GM12878 (cell line): ENCODE data around the gene CBARP. TPM values are rescaled to one million over a fixed set of nuclear protein-coding genes. Genes with fewer than 3 reads are reported as not detected.

Experiments used
- ATAC-seq: fragments of 200-7000 bp; cut with Tn5 transposase; 3 replicates; pipeline ENCODE4 v1.9.1; 2020; ENCODE audit warnings: mild to moderate bottlenecking, moderate library complexity
- BruUV-seq: library from RNA; stranded (reverse); fragments of 400-500 nt; replicated peaks from 2 replicates; lab custom pipeline; 2021; lab: Mats Ljungman, UMichigan
- CTCF ChIA-PET: fragments of 300-600 bp; sonication (Branson Sonifier 250); formaldehyde crosslinking; extraction: SDS; loops from one replicate; lab custom pipeline; 2021; ENCODE audit warnings: inconsistent platforms; lab: Yijun Ruan, JAX
- POLR2A ChIA-PET: fragments of 350-600 bp; formaldehyde crosslinking; extraction: SDS; loops from one replicate; lab custom pipeline; 2021; ENCODE audit warnings: inconsistent platforms; lab: Charles Lee
- RAD21 ChIA-PET: fragments of 300-600 bp; sonication (Branson Sonifier 250); formaldehyde crosslinking; loops from one replicate; lab custom pipeline; 2023; ENCODE audit warnings: antibody characterized with exemption; ENCODE audit not compliant: unreplicated experiment; lab: Charles Lee
- SMC1A ChIA-PET: fragments of 300-600 bp; sonication (Branson Sonifier 250); formaldehyde crosslinking; loops from one replicate; lab custom pipeline; 2023; ENCODE audit not compliant: unreplicated experiment, uncharacterized antibody; lab: Charles Lee
- DNase-seq: peaks from one replicate; pipeline ENCODE4 v3.0.0-alpha.2; 2011; ENCODE audit warnings: low read depth, low spot score
- FAIRE-seq: peaks from 3 replicates; lab custom pipeline; 2011; peaks lifted over from hg19 to GRCh38; lab: Jason Lieb, UNC
- H2AFZ ChIP-seq: 2 replicates; pipeline ENCODE4 v1.6.0; 2011; ENCODE audit warnings: low read depth, low read length, control low read depth; ENCODE audit not compliant: control insufficient read depth
- H3K27ac ChIP-seq: 2 replicates; pipeline ENCODE4 v1.5.1; 2011; ENCODE audit warnings: control low read depth; ENCODE audit not compliant: control insufficient read depth, insufficient read depth
- H3K27me3 ChIP-seq, 2 experiments: replicated peaks in 1 of 2; 2 replicates each; pipeline versions ENCODE4 v1.6.0 to v1.6.1; 2011; ENCODE audit warnings: low read length in 1 of 2; ENCODE audit not compliant: control insufficient read depth in 2 of 2, insufficient read depth in 2 of 2
- H3K36me3 ChIP-seq, 2 experiments: 2 replicates each; pipeline ENCODE4 v1.5.1; 2011; ENCODE audit warnings: low read length in 1 of 2; ENCODE audit not compliant: control insufficient read depth in 2 of 2, insufficient read depth in 2 of 2
- H3K4me1 ChIP-seq: 2 replicates; pipeline ENCODE4 v1.6.1; 2011; ENCODE audit warnings: mild to moderate bottlenecking, low read length, moderate library complexity, mixed read lengths; ENCODE audit not compliant: control insufficient read depth, insufficient read depth
- H3K4me2 ChIP-seq: 2 replicates; pipeline ENCODE4 v1.6.0; 2011; ENCODE audit warnings: control low read depth; ENCODE audit not compliant: control insufficient read depth, insufficient read depth
- H3K4me3 ChIP-seq: fragments of 200-600 bp; sonication (generic); 2 replicates; pipeline ENCODE4 v1.5.1; 2016
- H3K79me2 ChIP-seq: 2 replicates; pipeline ENCODE4 v1.6.0; 2011; ENCODE audit warnings: low read length; ENCODE audit not compliant: control insufficient read depth, insufficient read depth
- H3K9ac ChIP-seq: 2 replicates; pipeline ENCODE4 v1.8.0; 2011; ENCODE audit warnings: low read length, control low read depth, mixed read lengths; ENCODE audit not compliant: control insufficient read depth, insufficient read depth
- H3K9me3 ChIP-seq: replicated peaks from 3 replicates; pipeline ENCODE4 v1.5.1; 2011; ENCODE audit warnings: mild to moderate bottlenecking, low read length; ENCODE audit not compliant: control insufficient read depth, insufficient read depth
- H4K20me1 ChIP-seq: 2 replicates; pipeline ENCODE4 v1.6.0; 2011; ENCODE audit not compliant: control insufficient read depth, insufficient read depth
- ETV6 ChIP-seq, 2 experiments: fragments of 450-650 bp in 1 of 2; IDR thresholded peaks in 1 of 2; conservative IDR thresholded peaks in 1 of 2; 2 replicates each; pipeline ENCODE4 v1.6.1; 2014; ENCODE audit warnings: antibody characterized with exemption in 1 of 2, borderline replicate concordance in 1 of 2, low read depth in 1 of 2, mild to moderate bottlenecking in 1 of 2, moderate library complexity in 1 of 2
- MEF2B ChIP-seq: fragments of 450-650 bp; IDR thresholded peaks from 2 replicates; pipeline ENCODE4 v1.6.1; 2018; ENCODE audit warnings: mild to moderate bottlenecking, moderate library complexity; ENCODE audit not compliant: partially characterized antibody, poor library complexity, severe bottlenecking
- POLR2A ChIP-seq: IDR thresholded peaks from 2 replicates; pipeline ENCODE4 v1.6.1; 2011; ENCODE audit warnings: low read depth, mild to moderate bottlenecking, low read length
- PRDM15 ChIP-seq: fragments of 450-650 bp; formaldehyde crosslinking; IDR thresholded peaks from 2 replicates; pipeline ENCODE4 v1.4.0; 2020; ENCODE audit warnings: mild to moderate bottlenecking, moderate library complexity
- RAD21 ChIP-seq: IDR thresholded peaks from 2 replicates; pipeline ENCODE4 v1.6.1; 2011; ENCODE audit warnings: mild to moderate bottlenecking, low read depth, low read length, moderate library complexity; ENCODE audit not compliant: insufficient read depth
- TCF12 ChIP-seq: IDR thresholded peaks from 2 replicates; pipeline ENCODE4 v1.6.1; 2011; ENCODE audit warnings: low read depth, mild to moderate bottlenecking, low read length
- WGBS: methylation state at CpG from one replicate; pipeline ENCODE4 v1.1.6; 2016; ENCODE audit warnings: low lambda C conversion rate; ENCODE audit not compliant: insufficient replicate concordance, insufficient coverage; ENCODE audit errors: missing lambda C conversion rate; 5-methylcytosine and 5-hydroxymethylcytosine counted together
- in situ Hi-C: fragments of 300-500 bp; cut with MboI; formaldehyde crosslinking; loops from 9 replicates; pipeline ENCODE4 v1.14.3; 2018; ENCODE audit warnings: mixed read lengths
- intact Hi-C: fragments of 100-400 bp; cut with micrococcal nuclease; formaldehyde crosslinking; loops from one replicate; pipeline ENCODE4 v1.14.2; 2022; ENCODE audit not compliant: unreplicated experiment
- polyA plus RNA-seq, 11 experiments: library from polyadenylated mRNA; depleted of rRNA in 4 of 11; unstranded in 6 of 11; stranded (reverse) in 5 of 11; fragments of >200 nt; fragmentation: Nextera tagmentation in 4 of 11; fragmentation: Illumina TruSeq in 1 of 11; extraction: Ambion mirVana in 4 of 11; extraction: Trizol in 1 of 11; gene quantifications; 1 replicate in 1 of 11; 2 replicates in 10 of 11; pipeline versions ENCODE4 v1.2.1 to v1.2.3, GENCODE V29; 2011 to 2016; ENCODE audit warnings: inconsistent platforms in 2 of 11, missing spikeins in 2 of 11, low read depth in 1 of 11
- total RNA-seq, 4 experiments: library from RNA; depleted of rRNA in 3 of 4; stranded (reverse); fragments of >200 nt in 3 of 4; fragmentation: Illumina TruSeq in 1 of 4; extraction: Trizol in 1 of 4; gene quantifications; 2 replicates each; pipeline versions ENCODE4 v1.2.1 to v1.2.3, GENCODE V29; 2013 to 2021
- TF ChIP-seq, protein P1 (sequence below), 3 experiments: IDR thresholded peaks in 2 of 3; conservative IDR thresholded peaks in 1 of 3; 2 replicates each; pipeline ENCODE4 v1.5.1; 2011; ENCODE audit warnings: low read depth in 3 of 3, low read length in 3 of 3, mild to moderate bottlenecking in 3 of 3, control low read depth in 2 of 3, moderate library complexity in 2 of 3, inconsistent platforms in 1 of 3, mixed read lengths in 1 of 3; ENCODE audit not compliant: control insufficient read depth in 2 of 3, insufficient read depth in 1 of 3; ENCODE audit errors: extremely low read depth in 1 of 3

The CBARP gene
- total and polyA plus RNA-seq, 10 of the 15 experiments (the other 5 are each of a cell fraction or from before 2014, with no cell fraction given): 0.04 to 0.59 (median 0.18) TPM; not detected in 3

GRCh38 chr19:1223018-1223855, 14.6 kb downstream of the CBARP start:
- ChIA-PET SMC1A (interaction anchor here (1.5 kb wide), 1 partner anchor 12 kb away, joined by 3 read pairs; no protein-coding TSS in a partner anchor), CTCF (interaction anchor here (0.6 to 1.8 kb wide), 5 partner anchors 18 to 204 kb away, joined by 3 to 7 read pairs (median 4); partner anchors contain the start of gene ATP5F1D), POLR2A (interaction anchor here (0.6 kb wide), 1 partner anchor 46 kb away, joined by 3 read pairs; the partner anchor contains the start of gene CIRBP), RAD21 (interaction anchor here (0.7 to 1.0 kb wide), 2 partner anchors 17 to 110 kb away, joined by 3 read pairs; no protein-coding TSS in a partner anchor)
- DNase-seq (no peak), FAIRE-seq (no peak), ATAC-seq (peak; percentile 82)
- Histone ChIP-seq H3K27me3 (no peaks in the 10 kb centered on the region), H3K4me1 (no peaks in the 10 kb centered on the region), H3K36me3 (peaks cover 3 to 24% of the 10 kb centered on the region in 2 experiments; a peak in 3 of 4 replicates), H3K79me2 (no peaks in the 10 kb centered on the region), H3K9me3 (no peaks in the 10 kb centered on the region), H3K9ac (no peak overlapping the region), H3K4me3 (no peak overlapping the region), H2AFZ (no peak overlapping the region), H4K20me1 (no peaks in the 10 kb centered on the region), H3K27ac (no peak overlapping the region), H3K4me2 (no peak overlapping the region)
- TF ChIP-seq ETV6 (conservative IDR thresholded peaks at IDR 0.05 in 1 of 2, IDR thresholded peaks at IDR 0.05 in 1 of 2; ENCODE audit: borderline replicate concordance in 1 of 2, low read depth in 1 of 2) (no peak), RAD21 (peak; percentile 36; the same call in 1 of the 2 replicates), POLR2A (peak; percentile 19; the same call in 1 of the 2 replicates), PRDM15 (no peak), MEF2B (peak; percentile 58), TCF12 (0 out of 2 replicates have a peak, but pooled peaks have one; percentile 13)
- TF ChIP-seq, protein P1, sequence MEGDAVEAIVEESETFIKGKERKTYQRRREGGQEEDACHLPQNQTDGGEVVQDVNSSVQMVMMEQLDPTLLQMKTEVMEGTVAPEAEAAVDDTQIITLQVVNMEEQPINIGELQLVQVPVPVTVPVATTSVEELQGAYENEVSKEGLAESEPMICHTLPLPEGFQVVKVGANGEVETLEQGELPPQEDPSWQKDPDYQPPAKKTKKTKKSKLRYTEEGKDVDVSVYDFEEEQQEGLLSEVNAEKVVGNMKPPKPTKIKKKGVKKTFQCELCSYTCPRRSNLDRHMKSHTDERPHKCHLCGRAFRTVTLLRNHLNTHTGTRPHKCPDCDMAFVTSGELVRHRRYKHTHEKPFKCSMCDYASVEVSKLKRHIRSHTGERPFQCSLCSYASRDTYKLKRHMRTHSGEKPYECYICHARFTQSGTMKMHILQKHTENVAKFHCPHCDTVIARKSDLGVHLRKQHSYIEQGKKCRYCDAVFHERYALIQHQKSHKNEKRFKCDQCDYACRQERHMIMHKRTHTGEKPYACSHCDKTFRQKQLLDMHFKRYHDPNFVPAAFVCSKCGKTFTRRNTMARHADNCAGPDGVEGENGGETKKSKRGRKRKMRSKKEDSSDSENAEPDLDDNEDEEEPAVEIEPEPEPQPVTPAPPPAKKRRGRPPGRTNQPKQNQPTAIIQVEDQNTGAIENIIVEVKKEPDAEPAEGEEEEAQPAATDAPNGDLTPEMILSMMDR (IDR thresholded peaks at IDR 0.05 in 2 of 3, conservative IDR thresholded peaks at IDR 0.05 in 1 of 3; ENCODE audit: control insufficient read depth in 2 of 3, extremely low read depth in 1 of 3, insufficient read depth in 1 of 3, low read depth in 3 of 3, low read length in 3 of 3): peak; percentile 53 to 69 (median 57)
- no TSS peak for BruUV-seq
- intact Hi-C loops (no loop called here), in situ Hi-C loops (no loop called here)
- 74% methylated on average over 41 of the region's 48 CpGs for WGBS
